ENCODE data around the gene HSFX2.

- TF ChIP-seq, protein P1, sequence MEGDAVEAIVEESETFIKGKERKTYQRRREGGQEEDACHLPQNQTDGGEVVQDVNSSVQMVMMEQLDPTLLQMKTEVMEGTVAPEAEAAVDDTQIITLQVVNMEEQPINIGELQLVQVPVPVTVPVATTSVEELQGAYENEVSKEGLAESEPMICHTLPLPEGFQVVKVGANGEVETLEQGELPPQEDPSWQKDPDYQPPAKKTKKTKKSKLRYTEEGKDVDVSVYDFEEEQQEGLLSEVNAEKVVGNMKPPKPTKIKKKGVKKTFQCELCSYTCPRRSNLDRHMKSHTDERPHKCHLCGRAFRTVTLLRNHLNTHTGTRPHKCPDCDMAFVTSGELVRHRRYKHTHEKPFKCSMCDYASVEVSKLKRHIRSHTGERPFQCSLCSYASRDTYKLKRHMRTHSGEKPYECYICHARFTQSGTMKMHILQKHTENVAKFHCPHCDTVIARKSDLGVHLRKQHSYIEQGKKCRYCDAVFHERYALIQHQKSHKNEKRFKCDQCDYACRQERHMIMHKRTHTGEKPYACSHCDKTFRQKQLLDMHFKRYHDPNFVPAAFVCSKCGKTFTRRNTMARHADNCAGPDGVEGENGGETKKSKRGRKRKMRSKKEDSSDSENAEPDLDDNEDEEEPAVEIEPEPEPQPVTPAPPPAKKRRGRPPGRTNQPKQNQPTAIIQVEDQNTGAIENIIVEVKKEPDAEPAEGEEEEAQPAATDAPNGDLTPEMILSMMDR (IDR thresholded peaks at IDR 0.05; ENCODE audit: low read depth, low read length): no peak
- TF ChIP-seq EZH2phosphoT487 (IDR thresholded peaks at IDR 0.05; ENCODE audit: low read depth): no peak
Measured at GRCh38 chrX:149568701-149569296, 26.3 kb downstream of the HSFX2 start.
